HG03439 (cell line): ENCODE data around the gene RIN3.

ENCODE experiments used
- ATAC-seq: cut with Tn5 transposase; IDR thresholded peaks from one replicate; pipeline ENCODE4 v1.9.1; 2021; ENCODE audit warnings: mild to moderate bottlenecking, moderate library complexity; ENCODE audit not compliant: unreplicated experiment

RIN3 gene

GRCh38 chr14:92513204-92513965, at the start of gene RIN3:
Gene RIN3 (plus strand): TSS chr14:92513781. CDS start chr14:92513933, 152 bp downstream.
- peak; percentile 50 for ATAC-seq

GRCh38 chr14:92464156-92464555, 49.4 kb upstream of the RIN3 start:
- no peak for ATAC-seq

- no peak for ATAC-seq
These were observed 48.9 kb upstream of the RIN3 start for GRCh38 chr14:92464716-92465115.

GRCh38 chr14:92465353-92466055, 48.1 kb upstream of the RIN3 start:
- ATAC-seq, result no peak

GRCh38 chr14:92466059-92466458, 47.5 kb upstream of the RIN3 start:
- ATAC-seq, result no peak

GRCh38 chr14:92469515-92469914, 44.1 kb upstream of the RIN3 start:
- ATAC-seq, result no peak

- ATAC-seq, result no peak
These were observed 43.4 kb upstream of the RIN3 start for GRCh38 chr14:92470215-92470614.

GRCh38 chr14:92470811-92471210, 42.8 kb upstream of the RIN3 start:
- no peak for ATAC-seq

- no peak for ATAC-seq
These were observed 41.7 kb upstream of the RIN3 start for GRCh38 chr14:92471919-92472318.

- ATAC-seq, result no peak
These were observed 40.7 kb upstream of the RIN3 start for GRCh38 chr14:92472860-92473259.

GRCh38 chr14:92473261-92473968, 40.2 kb upstream of the RIN3 start:
- no peak for ATAC-seq

GRCh38 chr14:92473969-92474535, 39.5 kb upstream of the RIN3 start:
- no peak for ATAC-seq

GRCh38 chr14:92475037-92475436, 38.5 kb upstream of the RIN3 start:
- no peak for ATAC-seq

GRCh38 chr14:92475451-92476187, 38.0 kb upstream of the RIN3 start:
- no peak for ATAC-seq

- no peak for ATAC-seq
These were observed 32.7 kb upstream of the RIN3 start for GRCh38 chr14:92480856-92481255.

- no peak for ATAC-seq
These were observed 32.2 kb upstream of the RIN3 start for GRCh38 chr14:92481386-92481785.

GRCh38 chr14:92481811-92482555, 31.6 kb upstream of the RIN3 start:
- ATAC-seq, result no peak

- no peak for ATAC-seq
These were observed 30.8 kb upstream of the RIN3 start for GRCh38 chr14:92482621-92483319.

GRCh38 chr14:92484132-92484823, 29.3 kb upstream of the RIN3 start:
- no peak for ATAC-seq
